Measurements from ENCODE around the gene MLPH.
"Not testable (repeated sequence)": the region's sequence is repeated elsewhere in the genome, so short reads cannot be mapped to it uniquely, and the experiment has no call there.

Gene MLPH

GRCh38 chr2:237458519-237458918 is 28.5 kb upstream of the MLPH start:
- no peak for DNase-seq (ENCODE audit: low read depth)

DNA sequence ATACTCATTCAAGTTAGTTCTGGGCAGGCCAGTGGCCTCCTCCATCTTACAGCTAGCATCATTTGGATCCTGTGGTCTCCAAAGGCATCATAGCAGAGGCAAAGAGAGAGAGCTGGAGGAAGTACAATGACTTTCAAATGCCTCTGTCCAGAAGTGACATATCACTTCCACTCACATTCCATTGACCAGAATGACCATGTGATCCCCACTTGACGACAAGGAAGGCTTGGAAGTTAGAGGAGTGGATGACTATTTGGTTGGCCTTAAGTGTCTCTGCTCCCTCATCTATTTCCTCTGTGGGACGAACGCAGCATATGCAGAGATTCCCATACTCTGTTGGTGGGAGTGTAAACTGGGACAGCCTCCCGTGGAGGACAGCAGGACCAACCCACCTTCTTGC is 27.8 kb upstream of the MLPH start:
- DNase-seq (ENCODE audit: low read depth) = no peak

GRCh38 chr2:237459741-237460174 is 27.3 kb upstream of the MLPH start:
- no peak for DNase-seq (ENCODE audit: low read depth)

DNA sequence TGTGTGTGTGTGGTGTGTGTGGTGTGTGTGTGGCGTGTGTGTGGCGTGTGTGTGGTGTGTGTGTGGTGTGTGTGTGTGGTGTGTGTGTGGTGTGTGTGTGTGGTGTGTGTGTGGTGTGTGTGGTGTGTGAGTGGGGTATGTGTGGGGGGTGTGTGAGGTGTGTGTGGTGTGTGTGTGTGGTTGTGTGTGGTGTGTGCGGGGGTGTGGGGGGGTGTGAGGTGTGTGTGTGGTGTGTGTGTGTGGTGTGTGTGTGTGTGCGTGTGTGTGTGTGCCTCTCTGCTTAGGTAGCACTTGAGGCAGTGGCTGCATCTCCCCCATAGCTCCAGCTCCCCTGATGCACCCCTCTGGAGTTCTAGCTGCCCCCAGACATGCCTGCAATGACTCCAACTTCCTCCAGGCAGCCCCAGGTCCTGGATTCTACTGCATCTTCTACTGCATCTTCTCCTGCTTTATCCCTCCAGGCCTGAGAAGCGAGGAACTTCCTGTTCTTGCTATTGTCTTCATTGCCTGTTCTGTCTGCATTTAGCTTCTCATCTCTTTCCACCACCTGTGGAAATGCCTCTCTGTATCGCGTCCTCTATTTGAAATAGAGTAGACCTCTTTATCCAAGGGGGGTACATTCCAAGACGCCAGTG is 22.2 kb upstream of the MLPH start:
- no peak for DNase-seq (ENCODE audit: low read depth)

GRCh38 chr2:237465515-237466148 is 21.4 kb upstream of the MLPH start:
- peak; percentile 98 for DNase-seq (ENCODE audit: low read depth)

DNA sequence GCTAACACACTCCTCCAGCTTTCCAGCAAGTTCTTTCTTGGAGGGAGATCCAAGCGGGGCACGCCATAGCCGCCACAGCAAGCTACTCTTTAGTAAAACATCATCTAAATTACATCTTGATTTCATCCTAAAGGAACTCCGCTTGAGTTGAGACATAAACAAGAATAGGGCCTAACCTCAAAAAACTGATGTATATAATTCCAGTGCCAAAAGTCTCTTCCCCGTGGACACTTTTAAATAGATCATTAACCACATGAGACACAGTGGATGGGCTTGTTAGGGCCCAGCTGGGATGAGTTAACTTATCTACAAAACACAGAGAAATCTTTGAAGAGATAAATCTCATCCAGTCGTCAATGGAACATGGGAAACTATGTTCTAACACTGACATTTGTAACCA is 20.8 kb upstream of the MLPH start:
- no peak for DNase-seq (ENCODE audit: low read depth)

DNA sequence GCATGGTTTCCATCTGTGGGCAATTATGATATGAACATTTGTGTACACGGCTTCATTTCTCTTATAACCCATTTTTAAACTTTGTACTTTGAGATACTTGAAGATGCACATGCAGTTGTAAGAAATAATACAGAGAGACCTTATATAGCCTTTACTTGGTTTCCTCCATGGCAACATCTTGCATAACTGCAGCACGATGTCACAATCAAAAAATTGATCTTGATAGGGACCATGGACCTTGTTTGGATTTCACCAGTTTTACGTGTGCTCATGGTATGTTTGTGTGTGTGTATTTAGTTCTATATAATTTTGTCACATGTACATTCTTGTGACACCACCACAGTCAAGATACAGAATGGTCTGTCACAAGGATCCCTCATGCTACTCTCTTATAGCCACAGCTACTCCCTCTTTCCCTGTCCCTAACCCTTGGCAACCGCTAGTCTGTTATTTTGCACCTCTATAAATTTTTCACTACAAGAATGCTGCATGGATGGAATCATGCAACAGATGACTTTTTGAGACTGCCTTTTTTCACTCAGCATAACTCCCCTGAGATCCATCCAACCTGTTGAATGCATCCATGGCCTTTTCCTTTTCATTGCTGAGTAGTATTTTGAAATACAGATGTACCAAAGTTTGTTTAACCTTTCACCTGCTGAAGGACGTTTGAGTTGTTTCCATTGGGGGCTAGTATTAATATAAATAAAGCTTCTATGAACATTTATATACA is 19.4 kb upstream of the MLPH start:
- DNase-seq (ENCODE audit: low read depth) = no peak

GRCh38 chr2:237469410-237469809 is 17.6 kb upstream of the MLPH start:
- not testable (repeated sequence) for DNase-seq (ENCODE audit: low read depth)

GRCh38 chr2:237469849-237470248 is 17.2 kb upstream of the MLPH start:
- DNase-seq (ENCODE audit: low read depth) = no peak

GRCh38 chr2:237470914-237471313 is 16.1 kb upstream of the MLPH start:
- DNase-seq (ENCODE audit: low read depth) = no peak

- no peak for DNase-seq (ENCODE audit: low read depth)
Measured at GRCh38 chr2:237471438-237472186, 15.4 kb upstream of the MLPH start.

- no peak for DNase-seq (ENCODE audit: low read depth)
Measured at GRCh38 chr2:237472187-237472712, 14.8 kb upstream of the MLPH start.

DNA sequence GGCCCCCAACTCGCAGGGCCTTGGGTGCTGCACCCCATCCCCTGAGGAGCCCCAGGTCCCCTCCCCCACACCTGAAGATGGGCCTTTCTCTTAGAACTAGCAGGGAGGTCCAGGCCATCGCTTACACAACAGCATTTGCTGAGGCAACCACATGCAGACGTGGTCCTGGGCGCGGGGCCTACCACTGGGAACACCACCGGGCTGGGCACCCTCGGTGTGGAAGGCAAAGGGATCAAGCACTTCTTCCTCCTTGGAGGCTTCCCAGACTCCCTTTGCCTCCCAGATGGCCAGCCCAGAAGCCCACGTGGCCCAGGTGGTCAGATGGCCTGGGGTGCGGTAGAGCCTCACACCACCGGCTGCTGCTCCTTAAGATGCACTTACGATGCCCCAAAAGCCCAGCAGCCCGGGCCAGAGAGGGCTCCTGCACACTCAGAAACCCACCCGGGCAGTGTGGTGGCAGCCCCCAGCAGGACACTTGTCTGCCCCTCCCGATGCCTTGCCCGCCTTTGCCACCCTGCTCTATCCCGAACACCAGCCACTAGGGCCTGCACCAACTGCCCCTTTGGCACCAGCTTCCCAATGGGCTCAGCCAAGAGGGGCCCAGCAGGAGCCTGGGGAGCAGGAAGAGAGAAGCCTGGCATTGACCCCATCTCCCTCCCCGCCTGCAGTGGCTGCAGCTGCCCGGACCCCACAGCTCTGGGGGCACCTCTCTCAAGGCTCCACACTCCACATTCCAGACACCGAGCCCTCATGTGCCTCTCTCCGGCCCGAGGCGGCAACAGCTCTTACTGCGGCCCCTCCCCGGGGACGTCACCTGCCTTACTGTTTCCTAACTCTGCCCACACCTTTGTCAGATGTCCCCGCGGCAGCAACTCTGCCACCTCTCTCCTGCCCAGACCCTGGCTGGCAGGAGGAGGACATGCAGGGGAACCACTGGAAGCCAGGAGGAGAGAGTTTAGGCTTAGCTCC is 13.9 kb upstream of the MLPH start:
- DNase-seq (ENCODE audit: low read depth) = no peak

- DNase-seq (ENCODE audit: low read depth) = peak; percentile 65
Measured at GRCh38 chr2:237473878-237474441, 13.1 kb upstream of the MLPH start.

DNA sequence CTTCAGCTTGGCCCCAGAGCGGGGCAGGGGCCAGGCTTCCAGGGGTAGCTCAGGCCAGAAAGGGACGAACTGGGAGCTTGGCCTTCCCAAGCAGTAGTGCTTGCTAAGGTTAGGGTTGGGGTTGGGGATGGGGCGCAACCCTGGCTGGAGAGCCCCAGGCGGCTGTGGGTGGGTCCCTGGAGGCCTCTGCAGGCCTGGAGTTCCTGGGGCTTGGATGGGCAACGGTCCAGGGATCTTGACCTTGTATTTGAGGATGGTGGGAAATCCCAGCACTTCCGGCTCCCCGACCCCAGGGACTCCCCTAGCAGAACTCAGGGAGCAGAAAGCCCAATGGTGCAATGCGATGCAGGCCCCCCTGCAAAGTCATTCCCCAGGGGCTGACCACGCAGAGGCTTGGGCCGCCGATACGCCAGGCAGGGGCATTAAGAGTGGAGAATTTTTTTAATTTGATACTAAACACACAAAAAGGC is 12.6 kb upstream of the MLPH start:
- DNase-seq (ENCODE audit: low read depth) = no peak

DNA sequence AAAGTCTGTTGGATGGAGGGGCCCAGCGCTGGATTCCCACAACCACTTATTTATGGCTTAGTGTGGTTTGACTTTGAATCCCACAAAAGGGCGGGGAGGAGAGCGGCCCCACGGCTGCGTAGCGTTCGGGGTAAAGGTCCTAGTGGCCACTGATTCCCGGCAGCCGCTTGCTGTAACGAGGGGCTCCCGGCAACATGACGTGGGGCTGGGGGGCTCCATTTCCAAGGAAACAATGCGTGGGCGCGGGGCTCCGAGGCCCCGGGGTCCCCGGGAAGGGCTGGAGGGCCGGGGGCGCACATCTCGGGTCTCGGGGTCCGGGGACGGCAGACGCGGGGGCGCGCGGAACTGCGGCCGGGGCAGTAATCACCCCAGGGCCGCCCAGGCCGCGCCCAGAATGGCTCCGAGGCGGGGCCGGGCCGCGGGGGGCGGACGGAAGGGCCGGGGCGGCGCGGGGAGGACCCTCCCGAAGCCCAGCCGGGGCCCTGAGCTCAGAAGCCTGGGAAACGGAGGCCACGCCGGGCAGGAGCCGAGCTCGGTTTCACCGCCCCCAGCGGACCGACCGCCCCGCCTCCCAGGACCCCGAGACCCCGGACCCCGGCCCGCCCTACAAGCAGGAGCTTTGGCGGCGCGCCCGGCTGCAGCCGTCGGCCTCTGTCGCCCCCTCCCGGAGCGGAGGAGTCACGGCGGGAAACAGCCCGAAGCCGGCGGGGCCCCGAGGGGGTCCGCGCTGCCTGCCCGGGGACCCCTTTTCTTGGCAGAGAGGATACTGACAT is 11.9 kb upstream of the MLPH start:
- no peak for DNase-seq (ENCODE audit: low read depth)

DNA sequence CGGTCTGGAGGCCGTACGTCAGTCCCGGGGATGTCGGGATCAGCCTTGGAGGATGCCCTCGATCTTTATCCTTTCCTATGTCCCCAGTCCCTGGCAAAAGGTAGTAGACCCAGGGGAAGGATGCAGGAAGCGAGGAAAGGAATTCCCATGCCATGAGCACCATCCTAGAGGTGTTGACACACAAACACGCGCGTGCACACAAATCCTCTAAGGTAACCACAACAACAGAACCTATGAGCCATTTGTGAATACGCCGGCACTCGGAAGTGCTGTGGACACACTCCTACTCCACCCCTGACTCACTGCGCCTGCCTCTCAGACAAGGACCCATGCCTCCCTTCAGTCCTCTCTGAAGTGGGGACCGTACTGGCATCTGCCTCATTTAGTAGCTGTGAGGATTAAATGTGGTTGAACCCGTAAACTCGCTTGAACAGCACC is 11.3 kb upstream of the MLPH start:
- no peak for DNase-seq (ENCODE audit: low read depth)

DNA sequence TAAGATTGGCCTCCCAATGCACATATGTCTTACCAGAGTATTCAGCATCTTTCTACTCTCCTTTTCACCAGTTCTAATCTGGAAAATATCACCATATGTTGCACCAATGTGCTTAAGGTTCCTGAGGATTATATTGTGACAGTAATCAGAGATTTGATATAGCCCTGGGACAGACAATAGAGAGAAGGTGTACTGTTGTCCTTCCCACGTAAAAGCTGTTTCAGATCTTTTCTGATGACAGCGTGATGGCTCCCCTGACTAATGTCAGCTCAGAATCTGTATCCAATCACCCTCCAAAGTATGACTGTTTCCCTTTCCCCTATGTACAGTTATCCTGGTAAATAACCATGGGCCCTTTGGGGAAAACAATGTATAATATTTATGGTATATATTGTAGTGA is 9.0 kb upstream of the MLPH start:
- DNase-seq (ENCODE audit: low read depth) = no peak

- no peak for DNase-seq (ENCODE audit: low read depth)
Measured at GRCh38 chr2:237478979-237479378, 8.1 kb upstream of the MLPH start.

- no peak for DNase-seq (ENCODE audit: low read depth)
Measured at GRCh38 chr2:237479747-237480146, 7.3 kb upstream of the MLPH start.

Measured in non-pigmented ciliary epithelial cell (primary cell).